CD4-positive, CD25-positive, alpha-beta regulatory T cell (primary cell): ENCODE data around the gene GRIN1. TPM values are rescaled to one million over a fixed set of nuclear protein-coding genes. Genes with fewer than 3 reads are reported as not detected.
A peak's percentile ranks its signal among the peaks of the same experiment; 100 is the strongest.

Experiments used
- ATAC-seq, 2 donors: fragments of 150-1000 bp; cut with Tn5 transposase; one replicate each; pipeline ENCODE4 v1.10.0; 2021; ENCODE audit warnings: low read depth in 2 of 2, moderate number of reproducible peaks in 2 of 2, moderate library complexity in 1 of 2
- DNase-seq, 3 donors: peaks; one replicate each; pipeline versions ENCODE4 v3.0.0 to v3.0.0-alpha.2; 2012 to 2022; ENCODE audit warnings: mixed read lengths in 1 of 3
- H3K27ac ChIP-seq: one replicate; pipeline ENCODE4 v1.7.0; 2013; ENCODE audit warnings: mild to moderate bottlenecking, low read length; ENCODE audit not compliant: insufficient read depth, poor library complexity, severe bottlenecking
- H3K27me3 ChIP-seq: one replicate; pipeline ENCODE4 v1.7.0; 2013; ENCODE audit warnings: low read length; ENCODE audit not compliant: control insufficient read depth, insufficient read depth
- H3K36me3 ChIP-seq: one replicate; pipeline ENCODE4 v1.7.0; 2013; ENCODE audit warnings: mild to moderate bottlenecking, low read length, moderate library complexity; ENCODE audit not compliant: control insufficient read depth, insufficient read depth
- H3K4me1 ChIP-seq: 2 replicates; pipeline ENCODE4 v1.7.0; 2013; ENCODE audit warnings: mild to moderate bottlenecking, low read length; ENCODE audit not compliant: insufficient read depth, control insufficient read depth, poor library complexity, severe bottlenecking
- H3K4me3 ChIP-seq: one replicate; pipeline ENCODE4 v1.7.0; 2013; ENCODE audit warnings: low read depth, mild to moderate bottlenecking, low read length, moderate library complexity
- H3K9me3 ChIP-seq, 2 experiments: 1 replicate in 1 of 2; 2 replicates in 1 of 2; pipeline ENCODE4 v1.7.0; 2013; ENCODE audit warnings: low read length in 2 of 2, mild to moderate bottlenecking in 1 of 2, moderate library complexity in 1 of 2; ENCODE audit not compliant: control insufficient read depth in 2 of 2
- H3K27ac Mint-ChIP-seq, 3 donors: one replicate each; pipeline ENCODE4 v1.8.0; 2020 to 2022; ENCODE audit warnings: mild to moderate bottlenecking in 3 of 3, mixed read lengths in 3 of 3, moderate library complexity in 2 of 3
- H3K27me3 Mint-ChIP-seq: one replicate; pipeline ENCODE4 v1.8.0; 2022; ENCODE audit warnings: mild to moderate bottlenecking, mixed read lengths
- H3K36me3 Mint-ChIP-seq: one replicate; pipeline ENCODE4 v1.8.0; 2020; ENCODE audit warnings: mixed read lengths
- H3K4me1 Mint-ChIP-seq, 4 donors: one replicate each; pipeline ENCODE4 v1.8.0; 2020 to 2022; ENCODE audit warnings: mixed read lengths in 4 of 4, mild to moderate bottlenecking in 1 of 4
- H3K4me3 Mint-ChIP-seq, 4 donors: one replicate each; pipeline ENCODE4 v1.8.0; 2020 to 2022; ENCODE audit warnings: mild to moderate bottlenecking in 4 of 4, mixed read lengths in 4 of 4, moderate library complexity in 3 of 4
- H3K9me3 Mint-ChIP-seq, 7 donors: one replicate each; pipeline ENCODE4 v1.8.0; 2020 to 2022; ENCODE audit warnings: mixed read lengths in 7 of 7, mild to moderate bottlenecking in 3 of 7, moderate library complexity in 2 of 7
- polyA plus RNA-seq, 4 donors: library from polyadenylated mRNA; unstranded; fragments of 300-500 nt; fragmentation: Illumina TruSeq; gene quantifications; one replicate each; pipeline ENCODE4 v1.2.3, GENCODE V29; 2021
- total RNA-seq: library from RNA; stranded (reverse); gene quantifications from one replicate; pipeline ENCODE4 v1.2.3, GENCODE V29; 2022

GRIN1 gene
- total and polyA plus RNA-seq, 5 donors from 2014 or later: not detected

DNA sequence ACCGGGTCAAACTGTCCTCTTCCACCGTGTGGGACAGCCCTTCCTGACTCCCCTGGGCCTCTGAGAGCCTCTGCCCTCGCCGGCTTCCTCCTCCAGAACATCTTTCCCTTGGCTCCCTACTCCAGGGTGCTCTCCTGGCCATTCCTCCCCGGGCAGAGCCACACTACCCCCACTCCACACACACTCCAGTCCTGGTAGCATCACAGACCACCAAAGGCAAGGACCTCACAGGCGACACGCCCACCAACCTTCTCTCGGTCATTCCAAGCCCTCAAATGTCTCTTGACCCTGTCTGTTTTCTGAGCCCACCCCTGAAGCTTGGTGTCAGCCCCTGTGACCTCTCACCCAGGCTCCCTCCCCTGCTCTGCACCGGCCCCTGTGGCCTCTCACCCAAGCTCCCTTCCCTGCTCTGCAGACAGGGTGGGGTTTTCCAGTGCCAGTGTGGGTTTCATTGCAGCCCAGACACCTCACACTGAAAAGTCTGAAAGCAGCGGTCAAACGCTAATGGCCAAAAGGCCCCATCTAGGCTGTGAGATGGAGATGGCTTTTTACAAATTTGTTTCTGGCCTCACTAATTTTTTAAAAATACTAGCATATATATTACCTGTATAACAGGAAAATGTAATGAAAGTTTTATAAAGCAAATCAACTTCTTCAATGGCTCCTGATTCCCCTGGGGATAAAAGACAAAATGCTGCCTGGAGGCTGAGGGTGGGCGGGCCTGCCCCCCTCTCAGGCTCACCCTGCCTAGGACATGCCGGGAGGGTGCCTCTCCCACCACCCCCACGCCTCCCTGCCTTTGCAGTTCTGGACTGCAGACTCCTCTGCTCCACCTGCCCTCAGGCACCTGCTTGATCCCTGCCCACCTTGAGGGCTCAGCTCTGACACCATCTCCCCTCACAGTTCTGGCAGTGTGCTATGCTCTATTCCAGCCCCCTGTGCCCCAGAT lies 20.4 kb downstream of the GRIN1 start:
- H3K36me3 Mint-ChIP-seq: no peaks in the 10 kb centered on the region
- DNase-seq (no peak), ATAC-seq (no peak)
- H3K4me1 ChIP-seq: peaks cover 18% of the 10 kb centered on the region
- no peak overlapping the region for H3K27ac ChIP-seq
- no peaks in the 10 kb centered on the region for H3K9me3 Mint-ChIP-seq
- no peaks in the 10 kb centered on the region for H3K9me3 ChIP-seq
- peaks cover 11% of the 10 kb centered on the region for H3K27me3 ChIP-seq
- peaks cover 0 to 35% (median 3%) of the 10 kb centered on the region in 4 donors for H3K4me1 Mint-ChIP-seq
- no peak overlapping the region for H3K27ac Mint-ChIP-seq
- peak overlapping the region in 3 of 4 donors; percentile 57 to 77 (median 64) for H3K4me3 Mint-ChIP-seq
- no peaks in the 10 kb centered on the region for H3K36me3 ChIP-seq
- H3K4me3 ChIP-seq: no peak overlapping the region
- peaks cover 38% of the 10 kb centered on the region for H3K27me3 Mint-ChIP-seq

DNA sequence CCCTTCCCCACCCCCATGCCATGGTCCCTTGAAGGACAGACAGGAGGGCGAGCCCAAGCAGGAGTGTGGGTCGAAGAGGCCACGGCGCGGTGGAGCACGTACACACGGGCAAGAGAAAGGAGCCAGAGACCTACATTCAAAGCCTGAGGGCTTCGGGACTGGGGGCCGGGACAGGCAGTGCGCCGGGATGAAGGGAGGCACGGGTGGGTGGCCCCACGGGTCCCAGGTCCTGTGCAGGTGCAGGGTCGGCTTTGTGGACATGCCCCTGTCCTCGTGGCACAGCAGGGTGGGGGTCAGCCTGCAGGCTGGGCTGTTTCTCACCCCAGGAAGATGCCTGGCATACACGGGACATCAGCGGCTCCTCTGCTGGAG lies 21.1 kb downstream of the GRIN1 start:
- Histone ChIP-seq H3K27ac (no peak overlapping the region), H3K4me1 (peaks cover 18% of the 10 kb centered on the region), H3K4me3 (no peak overlapping the region), H3K27me3 (peaks cover 11% of the 10 kb centered on the region), H3K36me3 (no peaks in the 10 kb centered on the region), H3K9me3 (no peaks in the 10 kb centered on the region)
- DNase-seq: no peak
- Mint-ChIP-seq H3K27me3 (peaks cover 32% of the 10 kb centered on the region), H3K4me3 (peak overlapping the region in 1 of 4 donors; percentile 44), H3K4me1 (peaks cover 0 to 35% (median 3%) of the 10 kb centered on the region in 4 donors), H3K9me3 (no peaks in the 10 kb centered on the region), H3K27ac (no peak overlapping the region), H3K36me3 (no peaks in the 10 kb centered on the region)
- no peak for ATAC-seq

DNA sequence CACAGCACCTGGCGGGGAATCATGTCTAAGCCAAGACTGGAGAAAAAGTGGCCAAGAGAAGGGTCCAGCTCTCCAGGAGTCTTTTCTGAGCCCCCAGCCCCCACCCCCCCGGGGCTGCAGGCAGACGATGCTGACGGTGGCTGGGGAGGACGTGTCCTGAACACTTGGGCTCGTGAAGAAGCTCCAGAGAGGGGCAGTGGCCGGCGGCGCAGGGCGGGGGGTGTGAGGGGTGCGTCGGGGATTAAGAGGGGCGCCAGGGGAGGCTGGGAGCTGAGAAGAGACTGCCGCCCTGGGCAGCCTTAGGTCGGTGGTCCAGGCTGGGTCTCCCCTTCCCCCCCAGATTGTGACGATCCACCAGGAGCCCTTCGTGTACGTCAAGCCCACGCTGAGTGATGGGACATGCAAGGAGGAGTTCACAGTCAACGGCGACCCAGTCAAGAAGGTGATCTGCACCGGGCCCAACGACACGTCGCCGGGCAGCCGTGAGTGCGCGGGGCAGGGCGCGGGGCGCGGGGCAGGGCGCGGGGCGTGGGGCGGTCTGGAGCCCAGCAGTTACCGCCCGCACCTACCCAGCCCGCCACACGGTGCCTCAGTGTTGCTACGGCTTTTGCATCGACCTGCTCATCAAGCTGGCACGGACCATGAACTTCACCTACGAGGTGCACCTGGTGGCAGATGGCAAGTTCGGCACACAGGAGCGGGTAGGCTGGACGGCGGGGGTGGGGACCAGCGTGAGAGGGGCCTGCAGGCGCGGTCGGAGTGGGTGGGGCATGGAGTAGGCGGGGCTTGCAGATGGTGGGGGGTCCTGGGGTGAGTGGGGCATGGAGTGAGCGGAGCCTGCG lies 22.0 kb downstream of the GRIN1 start:
- peaks cover 11% of the 10 kb centered on the region for H3K27me3 ChIP-seq
- DNase-seq: no peak

DNA sequence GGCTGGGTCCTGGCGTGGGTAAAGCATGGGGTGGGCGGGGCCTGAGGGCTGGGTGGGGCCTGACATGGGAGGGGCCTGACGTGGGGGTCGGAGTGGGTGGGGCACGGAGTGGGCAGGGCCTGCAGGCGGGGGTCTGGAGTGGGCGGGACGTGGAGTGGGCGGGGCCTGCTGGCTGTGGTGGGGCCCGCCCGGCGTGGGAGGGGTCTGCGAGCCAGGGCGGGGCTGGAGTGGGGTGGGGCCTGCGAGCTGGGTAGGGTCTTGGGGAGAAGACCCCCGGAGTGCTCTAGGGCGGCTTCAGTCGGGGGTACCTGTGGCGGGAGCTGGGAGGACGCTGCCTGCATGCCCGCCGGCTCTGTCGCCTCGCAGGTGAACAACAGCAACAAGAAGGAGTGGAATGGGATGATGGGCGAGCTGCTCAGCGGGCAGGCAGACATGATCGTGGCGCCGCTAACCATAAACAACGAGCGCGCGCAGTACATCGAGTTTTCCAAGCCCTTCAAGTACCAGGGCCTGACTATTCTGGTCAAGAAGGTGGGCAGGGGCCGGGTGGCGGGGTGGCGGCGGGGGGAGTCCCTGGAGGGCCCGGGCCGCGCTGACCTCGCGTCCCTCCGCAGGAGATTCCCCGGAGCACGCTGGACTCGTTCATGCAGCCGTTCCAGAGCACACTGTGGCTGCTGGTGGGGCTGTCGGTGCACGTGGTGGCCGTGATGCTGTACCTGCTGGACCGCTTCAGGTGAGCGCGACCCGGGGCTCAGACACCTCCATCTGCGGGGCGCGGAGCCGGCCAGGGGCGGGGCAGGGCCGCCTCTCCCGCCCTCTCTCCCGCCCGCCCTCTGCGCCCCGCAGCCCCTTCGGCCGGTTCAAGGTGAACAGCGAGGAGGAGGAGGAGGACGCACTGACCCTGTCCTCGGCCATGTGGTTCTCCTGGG lies 22.9 kb downstream of the GRIN1 start:
- H3K27me3 Mint-ChIP-seq: peaks cover 37% of the 10 kb centered on the region

More for the DNA sequence above, 22.0 kb downstream of the GRIN1 start:
- Mint-ChIP-seq H3K9me3 (no peaks in the 10 kb centered on the region), H3K27ac (no peak overlapping the region), H3K27me3 (peaks cover 35% of the 10 kb centered on the region), H3K4me1 (peaks cover 0 to 34% (median 3%) of the 10 kb centered on the region in 4 donors), H3K4me3 (no peak overlapping the region), H3K36me3 (no peaks in the 10 kb centered on the region)
- Histone ChIP-seq H3K4me3 (no peak overlapping the region), H3K4me1 (peaks cover 18% of the 10 kb centered on the region), H3K27ac (no peak overlapping the region), H3K36me3 (no peaks in the 10 kb centered on the region), H3K9me3 (no peaks in the 10 kb centered on the region)
- no peak for ATAC-seq

DNA sequence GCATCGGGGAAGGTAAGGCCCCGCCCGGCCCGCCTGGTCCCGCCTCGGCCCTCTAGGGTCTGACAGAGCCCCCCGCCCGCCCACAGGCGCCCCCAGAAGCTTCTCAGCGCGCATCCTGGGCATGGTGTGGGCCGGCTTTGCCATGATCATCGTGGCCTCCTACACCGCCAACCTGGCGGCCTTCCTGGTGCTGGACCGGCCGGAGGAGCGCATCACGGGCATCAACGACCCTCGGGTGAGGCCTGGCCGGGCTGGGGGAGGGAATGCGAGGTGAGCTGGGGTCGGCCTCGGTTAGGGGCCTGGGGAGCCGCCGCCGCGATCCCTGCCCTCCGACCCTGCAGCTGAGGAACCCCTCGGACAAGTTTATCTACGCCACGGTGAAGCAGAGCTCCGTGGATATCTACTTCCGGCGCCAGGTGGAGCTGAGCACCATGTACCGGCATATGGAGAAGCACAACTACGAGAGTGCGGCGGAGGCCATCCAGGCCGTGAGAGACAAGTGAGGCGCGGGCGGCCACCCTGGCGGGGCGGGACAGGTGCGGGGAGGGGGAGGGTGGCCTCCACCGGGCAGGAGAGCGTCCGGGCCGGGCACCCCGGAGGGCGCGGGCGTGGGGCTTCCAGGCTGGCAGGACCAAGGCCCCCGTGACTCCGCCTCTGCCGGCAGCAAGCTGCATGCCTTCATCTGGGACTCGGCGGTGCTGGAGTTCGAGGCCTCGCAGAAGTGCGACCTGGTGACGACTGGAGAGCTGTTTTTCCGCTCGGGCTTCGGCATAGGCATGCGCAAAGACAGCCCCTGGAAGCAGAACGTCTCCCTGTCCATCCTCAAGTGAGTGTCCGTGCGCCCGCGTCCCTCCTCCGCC lies 23.8 kb downstream of the GRIN1 start:
- Histone ChIP-seq H3K4me1 (peaks cover 7% of the 10 kb centered on the region), H3K36me3 (no peaks in the 10 kb centered on the region), H3K27me3 (peaks cover 7% of the 10 kb centered on the region), H3K4me3 (no peak overlapping the region), H3K27ac (no peak overlapping the region), H3K9me3 (no peaks in the 10 kb centered on the region)
- peaks cover 0 to 1% (median 0%) of the 10 kb centered on the region in 7 donors for H3K9me3 Mint-ChIP-seq
- H3K36me3 Mint-ChIP-seq: no peaks in the 10 kb centered on the region
- peaks cover 0 to 23% (median 3%) of the 10 kb centered on the region in 4 donors for H3K4me1 Mint-ChIP-seq
- no peak overlapping the region for H3K27ac Mint-ChIP-seq
- peak overlapping the region in 2 of 4 donors; percentile 52 to 74 for H3K4me3 Mint-ChIP-seq
- no peak for DNase-seq
- ATAC-seq: peak in 1 of 2 donors; percentile 38
- H3K27me3 Mint-ChIP-seq: peaks cover 32% of the 10 kb centered on the region

More for the DNA sequence above, 22.9 kb downstream of the GRIN1 start:
- Mint-ChIP-seq H3K4me1 (peaks cover 0 to 29% (median 3%) of the 10 kb centered on the region in 4 donors), H3K27ac (no peak overlapping the region), H3K36me3 (no peaks in the 10 kb centered on the region), H3K9me3 (peaks cover 0 to 1% (median 0%) of the 10 kb centered on the region in 7 donors), H3K4me3 (no peak overlapping the region)
- ATAC-seq (no peak), DNase-seq (no peak)
- H3K27me3 ChIP-seq: peaks cover 11% of the 10 kb centered on the region
- H3K27ac ChIP-seq: no peak overlapping the region
- H3K4me1 ChIP-seq: peaks cover 9% of the 10 kb centered on the region
- H3K9me3 ChIP-seq: no peaks in the 10 kb centered on the region
- no peak overlapping the region for H3K4me3 ChIP-seq
- H3K36me3 ChIP-seq: no peaks in the 10 kb centered on the region

DNA sequence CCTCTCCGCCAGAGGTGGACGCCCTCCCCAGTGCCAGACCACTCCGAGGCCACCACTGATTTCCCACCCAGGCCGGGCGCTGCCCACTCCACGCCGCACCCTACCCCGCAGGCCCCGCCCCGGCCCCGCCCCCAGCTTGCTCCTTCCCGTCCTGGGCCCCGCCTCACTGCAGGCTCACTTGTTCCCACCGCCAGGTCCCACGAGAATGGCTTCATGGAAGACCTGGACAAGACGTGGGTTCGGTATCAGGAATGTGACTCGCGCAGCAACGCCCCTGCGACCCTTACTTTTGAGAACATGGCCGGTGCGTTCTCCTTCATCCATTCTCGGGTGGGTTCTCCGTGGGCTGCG lies 24.4 kb downstream of the GRIN1 start:
- no peak overlapping the region for H3K4me3 Mint-ChIP-seq
- Histone ChIP-seq H3K36me3 (no peaks in the 10 kb centered on the region), H3K4me1 (peaks cover 12% of the 10 kb centered on the region), H3K27ac (no peak overlapping the region), H3K27me3 (peaks cover 2% of the 10 kb centered on the region), H3K9me3 (no peaks in the 10 kb centered on the region), H3K4me3 (no peak overlapping the region)
- H3K36me3 Mint-ChIP-seq: no peaks in the 10 kb centered on the region
- DNase-seq (no peak), ATAC-seq (no peak)
- peaks cover 0 to 17% (median under 1%) of the 10 kb centered on the region in 4 donors for H3K4me1 Mint-ChIP-seq
- H3K27ac Mint-ChIP-seq: peak overlapping the region in 1 of 3 donors; percentile 56
- peaks cover 0 to 1% (median 0%) of the 10 kb centered on the region in 7 donors for H3K9me3 Mint-ChIP-seq
- peaks cover 28% of the 10 kb centered on the region for H3K27me3 Mint-ChIP-seq
